ENCODE data around the gene CADM2. TPM values are rescaled to one million over a fixed set of nuclear protein-coding genes. Genes with fewer than 3 reads are reported as not detected.

CADM2 gene
- total RNA-seq, 2 donors from 2014 or later = 24.1 to 29.8 TPM

- TF ChIP-seq CTCF (conservative IDR thresholded peaks at IDR 0.05) = no peak
- H3K27me3 Mint-ChIP-seq (ENCODE audit: insufficient read depth) = no peaks in the 10 kb centered on the region
- H3K27me3 ChIP-seq (ENCODE audit: control insufficient read depth, insufficient read depth, low read length, poor library complexity, severe bottlenecking) = no peaks in the 10 kb centered on the region
- H3K4me1 ChIP-seq (ENCODE audit: control insufficient read depth, insufficient read depth, low read length) = peaks cover 5% of the 10 kb centered on the region
- peaks cover 6% of the 10 kb centered on the region for H3K9me3 ChIP-seq (ENCODE audit: control insufficient read depth, low read length)
- no peak overlapping the region for H3K4me3 Mint-ChIP-seq
- DNase-seq = no peak
- H3K36me3 Mint-ChIP-seq (ENCODE audit: low read depth) = no peaks in the 10 kb centered on the region
- no peak overlapping the region for H3K27ac Mint-ChIP-seq
- no peak overlapping the region for H3K9ac ChIP-seq (ENCODE audit: extremely low read depth, low read length, poor library complexity, severe bottlenecking)
- H3K4me1 Mint-ChIP-seq = peaks cover 18% of the 10 kb centered on the region
- no peak overlapping the region for H3K4me3 ChIP-seq (ENCODE audit: low read length)
- WGBS, 2 experiments (ENCODE audit: insufficient coverage in 1 of 2, insufficient read length in 1 of 2) = 91% methylated on average over 2 of the region's 3 CpGs; no CpG with 5 or more reads in 1 of the 2 experiments
- H3K36me3 ChIP-seq (ENCODE audit: control insufficient read depth, insufficient read depth, low read length) = no peaks in the 10 kb centered on the region
- H3K9me3 Mint-ChIP-seq = peaks cover 7% of the 10 kb centered on the region
- H3K27ac ChIP-seq (ENCODE audit: low read depth, low read length) = no peak overlapping the region
These were observed 908.3 kb downstream of the CADM2 start for GRCh38 chr3:85867072-85867471.

DNA sequence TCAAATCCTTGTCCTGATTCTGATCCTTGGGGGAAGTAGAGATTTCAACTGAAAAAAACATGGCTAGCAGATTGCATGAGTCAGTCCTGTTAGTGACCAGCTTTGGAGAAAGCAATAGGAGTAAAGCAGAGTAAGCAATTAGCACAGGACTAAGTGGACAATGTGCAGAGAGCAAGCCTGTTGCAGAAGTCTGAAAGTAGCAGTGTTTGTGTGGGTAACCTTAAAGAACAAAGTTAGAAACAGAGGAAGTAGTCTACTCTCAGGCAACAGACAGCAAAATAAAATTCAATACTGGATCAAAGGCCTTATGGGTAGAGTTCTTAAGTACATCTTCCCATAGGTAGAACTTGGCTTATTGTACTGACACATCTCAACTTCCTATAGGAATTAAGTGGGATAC is 916.8 kb downstream of the CADM2 start:
- no peaks in the 10 kb centered on the region for H3K36me3 Mint-ChIP-seq (ENCODE audit: low read depth)
- no peaks in the 10 kb centered on the region for H3K9me3 Mint-ChIP-seq
- Histone ChIP-seq H3K27me3 (ENCODE audit: control insufficient read depth, insufficient read depth, low read length, poor library complexity, severe bottlenecking) (no peaks in the 10 kb centered on the region), H3K9ac (ENCODE audit: extremely low read depth, low read length, poor library complexity, severe bottlenecking) (no peak overlapping the region), H3K9me3 (ENCODE audit: control insufficient read depth, low read length) (peaks cover under 1% of the 10 kb centered on the region), H3K27ac (ENCODE audit: low read depth, low read length) (no peak overlapping the region), H3K4me1 (ENCODE audit: control insufficient read depth, insufficient read depth, low read length) (no peaks in the 10 kb centered on the region), H3K36me3 (ENCODE audit: control insufficient read depth, insufficient read depth, low read length) (no peaks in the 10 kb centered on the region), H3K4me3 (ENCODE audit: low read length) (no peak overlapping the region)
- H3K27ac Mint-ChIP-seq = peak overlapping the region; percentile 36
- H3K4me3 Mint-ChIP-seq = no peak overlapping the region
- no peak for TF ChIP-seq CTCF (conservative IDR thresholded peaks at IDR 0.05)
- H3K27me3 Mint-ChIP-seq (ENCODE audit: insufficient read depth) = no peaks in the 10 kb centered on the region
- DNase-seq = no peak
- H3K4me1 Mint-ChIP-seq = peaks cover 2% of the 10 kb centered on the region

- Histone ChIP-seq H3K4me1 (ENCODE audit: control insufficient read depth, insufficient read depth, low read length) (no peaks in the 10 kb centered on the region), H3K27me3 (ENCODE audit: control insufficient read depth, insufficient read depth, low read length, poor library complexity, severe bottlenecking) (no peaks in the 10 kb centered on the region), H3K4me3 (ENCODE audit: low read length) (no peak overlapping the region), H3K9me3 (ENCODE audit: control insufficient read depth, low read length) (no peaks in the 10 kb centered on the region), H3K36me3 (ENCODE audit: control insufficient read depth, insufficient read depth, low read length) (no peaks in the 10 kb centered on the region), H3K9ac (ENCODE audit: extremely low read depth, low read length, poor library complexity, severe bottlenecking) (no peak overlapping the region), H3K27ac (ENCODE audit: low read depth, low read length) (no peak overlapping the region)
- Mint-ChIP-seq H3K9me3 (no peaks in the 10 kb centered on the region), H3K27me3 (ENCODE audit: insufficient read depth) (no peaks in the 10 kb centered on the region), H3K36me3 (ENCODE audit: low read depth) (no peaks in the 10 kb centered on the region), H3K27ac (no peak overlapping the region), H3K4me3 (no peak overlapping the region), H3K4me1 (peaks cover 7% of the 10 kb centered on the region)
- no peak for DNase-seq
- TF ChIP-seq CTCF (conservative IDR thresholded peaks at IDR 0.05) = no peak
These were observed 918.8 kb downstream of the CADM2 start for GRCh38 chr3:85877631-85878030.

All from endodermal cell (in vitro differentiated cells).